ENCODE results near the gene GAPVD1. TPM values are rescaled to one million over a fixed set of nuclear protein-coding genes. Genes with fewer than 3 reads are reported as not detected.
"Not testable (repeated sequence)": the region's sequence is repeated elsewhere in the genome, so short reads cannot be mapped to it uniquely, and the experiment has no call there.

Gene GAPVD1
- polyA plus RNA-seq, 2 of the 4 experiments (the other 2 are of a cell fraction): 18.2 to 23.0 TPM

- TF ChIP-seq ZSCAN20 (CRISPR knock-in tag; IDR thresholded peaks at IDR 0.05): no peak
Measured at GRCh38 chr9:125399666-125400065, 138.0 kb downstream of the GAPVD1 start (continued).

- DNase-seq (ENCODE audit: low read depth in 1 of 2, low spot score in 1 of 2); H3K27ac ChIP-seq; ATAC-seq; POLR2A ChIA-PET; H3K4me1 ChIP-seq; H3K4me2 ChIP-seq; FAIRE-seq; H3K9me3 ChIP-seq; H3K4me3 ChIP-seq: not testable (repeated sequence)
- 86% methylated on average over 8 of the region's 8 CpGs for WGBS (ENCODE audit: missing lambda C conversion rate)
- TF ChIP-seq ZC3H11A (IDR thresholded peaks at IDR 0.05): peak; percentile 89
- CTCF ChIA-PET: interaction anchor here (0.7 to 1.1 kb wide), 3 partner anchors 97 to 1100 kb away, joined by 3 to 4 read pairs (median 3); no protein-coding TSS in a partner anchor
Measured at GRCh38 chr9:125400232-125400631, 138.6 kb downstream of the GAPVD1 start.

GRCh38 chr9:125400725-125401716 lies 139.4 kb downstream of the GAPVD1 start:
- no peak overlapping the region for H3K4me2 ChIP-seq
- FAIRE-seq: no peak
- TF ChIP-seq CEBPB (IDR thresholded peaks at IDR 0.05): no peak
- no peak for TF ChIP-seq HDAC2 (IDR thresholded peaks at IDR 0.05)
- TF ChIP-seq SREBF2 (IDR thresholded peaks at IDR 0.05): no peak
- TF ChIP-seq JUNB (IDR thresholded peaks at IDR 0.05): no peak
- no peak for TF ChIP-seq EHF (CRISPR knock-in tag; IDR thresholded peaks at IDR 0.05)
- TF ChIP-seq ESRRA (IDR thresholded peaks at IDR 0.05; ENCODE audit: borderline replicate concordance, low read length): no peak
- TF ChIP-seq PHF8 (IDR thresholded peaks at IDR 0.05; ENCODE audit: borderline replicate concordance, low read depth): no peak
- ChIA-PET CTCF (interaction anchor here (0.7 to 1.9 kb wide), 6 partner anchors 97 to 1099 kb away, joined by 3 to 7 read pairs (median 3); no protein-coding TSS in a partner anchor), POLR2A (no interaction called here)
- peak; percentile 31 to 38; a peak in 4 of 6 replicates for ATAC-seq
- no peak overlapping the region for H3K27ac ChIP-seq
- no peak for DNase-seq (ENCODE audit: low read depth in 1 of 2, low spot score in 1 of 2)
- WGBS (ENCODE audit: missing lambda C conversion rate): 71% methylated on average over 12 of the region's 12 CpGs
- no peaks in the 10 kb centered on the region for H3K4me1 ChIP-seq
- H3K9me3 ChIP-seq: no peaks in the 10 kb centered on the region
- H3K4me3 ChIP-seq: no peak overlapping the region

GRCh38 chr9:125404733-125405132 lies 143.1 kb downstream of the GAPVD1 start:
- DNase-seq (ENCODE audit: low read depth in 1 of 2, low spot score in 1 of 2): no peak
- CTCF ChIA-PET: no interaction called here
- 84% methylated on average over 7 of the region's 7 CpGs for WGBS (ENCODE audit: missing lambda C conversion rate)

GRCh38 chr9:125405938-125406809 lies 144.5 kb downstream of the GAPVD1 start:
- WGBS (ENCODE audit: missing lambda C conversion rate): 82% methylated on average over 14 of the region's 15 CpGs
- Histone ChIP-seq H3K4me2 (no peak overlapping the region), H3K4me3 (no peak overlapping the region), H3K27ac (no peak overlapping the region), H3K4me1 (0 out of 3 replicates have a peak, but pooled peaks cover 4% of the 10 kb centered on the region), H3K9me3 (no peaks in the 10 kb centered on the region)
- no peak for ATAC-seq
- ChIA-PET CTCF (interaction anchor here (1.2 to 4.2 kb wide), 8 partner anchors 12 to 1092 kb away, joined by 3 to 97 read pairs (median 8); no protein-coding TSS in a partner anchor), POLR2A (no interaction called here)
- no peak for FAIRE-seq
- no peak for DNase-seq (ENCODE audit: low read depth in 1 of 2, low spot score in 1 of 2)
- no peak for TF ChIP-seq FOSL2 (IDR thresholded peaks at IDR 0.05)
- no peak for TF ChIP-seq FOSL2 (CRISPR knock-in tag; IDR thresholded peaks at IDR 0.05)
- no peak for TF ChIP-seq GATA3 (IDR thresholded peaks at IDR 0.05; ENCODE audit: borderline replicate concordance)
- TF ChIP-seq NFE2L2 (conservative IDR thresholded peaks at IDR 0.05; ENCODE audit: low read length): no peak
- TF ChIP-seq KDM5A (IDR thresholded peaks at IDR 0.05): no peak
- TF ChIP-seq USF2 (IDR thresholded peaks at IDR 0.05): peak; percentile 64
- TF ChIP-seq HES2 (IDR thresholded peaks at IDR 0.05): no peak
- TF ChIP-seq ZFP36 (IDR thresholded peaks at IDR 0.05; ENCODE audit: borderline replicate concordance, partially characterized antibody): peak; percentile 49

More at GRCh38 chr9:125404733-125405132, 143.1 kb downstream of the GAPVD1 start:
- no peaks in the 10 kb centered on the region for H3K9me3 ChIP-seq
- no peak for FAIRE-seq
- no peak overlapping the region for H3K27ac ChIP-seq
- H3K4me2 ChIP-seq: no peak overlapping the region
- H3K4me1 ChIP-seq: 0 out of 3 replicates have a peak, but pooled peaks cover 4% of the 10 kb centered on the region
- TF ChIP-seq MAZ (IDR thresholded peaks at IDR 0.05; ENCODE audit: borderline replicate concordance, low read depth, low read length): no peak
- POLR2A ChIA-PET: no interaction called here
- H3K4me3 ChIP-seq: no peak overlapping the region
- ATAC-seq: no peak

Data from A549 (cell line).